ENCODE results near the gene PAMR1.

The PAMR1 gene

GRCh38 chr11:35424157-35424940, 101.1 kb downstream of the PAMR1 start:
- no peak overlapping the region for H3K4me3 ChIP-seq (ENCODE audit: insufficient read depth in 1 of 2, low read depth in 1 of 2, low read length in 2 of 2)
- no peak overlapping the region for H2BK15ac ChIP-seq (ENCODE audit: low read depth, poor library complexity, severe bottlenecking)
- 77% methylated on average over 4 of the region's 4 CpGs for WGBS
- no peaks in the 10 kb centered on the region for H3K79me1 ChIP-seq (replicated peaks; ENCODE audit: low read length, poor library complexity, severe bottlenecking)
- no peak overlapping the region for H3K23ac ChIP-seq (ENCODE audit: low read length in 2 of 2)
- no peak overlapping the region for H3K4ac ChIP-seq (ENCODE audit: low read depth in 1 of 2, low read length in 2 of 2)
- H2AK5ac ChIP-seq (ENCODE audit: low read length, severe bottlenecking): no peak overlapping the region
- H3K27me3 ChIP-seq (ENCODE audit: control insufficient read depth in 1 of 2, insufficient read depth in 1 of 2, low read length in 2 of 2): peaks cover 0 to 77% of the 10 kb centered on the region in 2 experiments
- H3K4me2 ChIP-seq (ENCODE audit: low read length, poor library complexity, severe bottlenecking): no peak overlapping the region
- no peaks in the 10 kb centered on the region for H3K9me3 ChIP-seq (ENCODE audit: control insufficient read depth, low read length)
- peaks cover 5% of the 10 kb centered on the region for H3K4me1 ChIP-seq (ENCODE audit: control insufficient read depth, insufficient read depth, low read depth, low read length)
- peaks cover 0 to 91% of the 10 kb centered on the region in 2 experiments for H3K36me3 ChIP-seq (ENCODE audit: control insufficient read depth in 1 of 2, insufficient read depth in 2 of 2, low read depth in 1 of 2, low read length in 2 of 2)
- H2BK12ac ChIP-seq (ENCODE audit: low read length in 2 of 2): no peak overlapping the region
- no peak overlapping the region for H3K27ac ChIP-seq (ENCODE audit: low read length, poor library complexity, severe bottlenecking)
- DNase-seq: no peak
- no peak overlapping the region for H2BK5ac ChIP-seq (ENCODE audit: low read depth, low read length, poor library complexity, severe bottlenecking)
- no peak overlapping the region for H3K14ac ChIP-seq (ENCODE audit: low read length in 2 of 2)
- no peak overlapping the region for H4K91ac ChIP-seq (ENCODE audit: low read length)
- H3K9ac ChIP-seq (ENCODE audit: low read length): no peak overlapping the region
- no peak overlapping the region for H2AFZ ChIP-seq (ENCODE audit: low read depth, low read length)
- H3K18ac ChIP-seq (ENCODE audit: low read depth in 1 of 2, low read length in 2 of 2): no peak overlapping the region
- no peak overlapping the region for H4K8ac ChIP-seq (ENCODE audit: low read length)
- no peak overlapping the region for H2BK120ac ChIP-seq (ENCODE audit: low read depth, low read length)

- no peak overlapping the region for H3K23ac ChIP-seq (ENCODE audit: low read length in 2 of 2)
- H2BK12ac ChIP-seq (ENCODE audit: low read length in 2 of 2): no peak overlapping the region
- no peaks in the 10 kb centered on the region for H3K9me3 ChIP-seq (ENCODE audit: control insufficient read depth, low read length)
- peak overlapping the region; percentile 99 for H3K4me2 ChIP-seq (ENCODE audit: low read length, poor library complexity, severe bottlenecking)
- H2BK120ac ChIP-seq (ENCODE audit: low read depth, low read length): no peak overlapping the region
- no peak overlapping the region for H2BK5ac ChIP-seq (ENCODE audit: low read depth, low read length, poor library complexity, severe bottlenecking)
- H3K14ac ChIP-seq (ENCODE audit: low read length in 2 of 2): no peak overlapping the region
- H4K91ac ChIP-seq (ENCODE audit: low read length): no peak overlapping the region
- H3K27me3 ChIP-seq (ENCODE audit: control insufficient read depth in 1 of 2, insufficient read depth in 1 of 2, low read length in 2 of 2): peaks cover 0 to 86% of the 10 kb centered on the region in 2 experiments
- no peak overlapping the region for H2AK5ac ChIP-seq (ENCODE audit: low read length, severe bottlenecking)
- peaks cover 0 to 59% of the 10 kb centered on the region in 2 experiments for H3K36me3 ChIP-seq (ENCODE audit: control insufficient read depth in 1 of 2, insufficient read depth in 2 of 2, low read depth in 1 of 2, low read length in 2 of 2)
- H4K8ac ChIP-seq (ENCODE audit: low read length): no peak overlapping the region
- 10% methylated on average over 17 of the region's 17 CpGs for WGBS
- H3K4me1 ChIP-seq (ENCODE audit: control insufficient read depth, insufficient read depth, low read depth, low read length): peaks cover 17% of the 10 kb centered on the region
- no peak overlapping the region for H3K18ac ChIP-seq (ENCODE audit: low read depth in 1 of 2, low read length in 2 of 2)
- no peak overlapping the region for H3K27ac ChIP-seq (ENCODE audit: low read length, poor library complexity, severe bottlenecking)
- no peak overlapping the region for H3K4ac ChIP-seq (ENCODE audit: low read depth in 1 of 2, low read length in 2 of 2)
- H2AFZ ChIP-seq (ENCODE audit: low read depth, low read length): no peak overlapping the region
- DNase-seq: no peak
- H3K9ac ChIP-seq (ENCODE audit: low read length): peak overlapping the region; percentile 10
- H2BK15ac ChIP-seq (ENCODE audit: low read depth, poor library complexity, severe bottlenecking): no peak overlapping the region
- peak overlapping the region in 1 of 2 experiments; percentile 67 for H3K4me3 ChIP-seq (ENCODE audit: insufficient read depth in 1 of 2, low read depth in 1 of 2, low read length in 2 of 2)
- H3K79me1 ChIP-seq (replicated peaks; ENCODE audit: low read length, poor library complexity, severe bottlenecking): no peaks in the 10 kb centered on the region
Observed at GRCh38 chr11:35420371-35420770, 105.0 kb downstream of the PAMR1 start.

GRCh38 chr11:35419830-35420333, 105.5 kb downstream of the PAMR1 start:
- Histone ChIP-seq H4K8ac (ENCODE audit: low read length) (no peak overlapping the region), H3K4ac (ENCODE audit: low read depth in 1 of 2, low read length in 2 of 2) (no peak overlapping the region), H3K18ac (ENCODE audit: low read depth in 1 of 2, low read length in 2 of 2) (no peak overlapping the region), H3K9ac (ENCODE audit: low read length) (peak overlapping the region; percentile 70), H3K36me3 (ENCODE audit: control insufficient read depth in 1 of 2, insufficient read depth in 2 of 2, low read depth in 1 of 2, low read length in 2 of 2) (peaks cover 0 to 57% of the 10 kb centered on the region in 2 experiments), H3K4me2 (ENCODE audit: low read length, poor library complexity, severe bottlenecking) (peak overlapping the region; percentile 99), H2BK12ac (ENCODE audit: low read length in 2 of 2) (no peak overlapping the region), H3K79me1 (replicated peaks; ENCODE audit: low read length, poor library complexity, severe bottlenecking) (no peaks in the 10 kb centered on the region), H2BK120ac (ENCODE audit: low read depth, low read length) (no peak overlapping the region), H3K27me3 (ENCODE audit: control insufficient read depth in 1 of 2, insufficient read depth in 1 of 2, low read length in 2 of 2) (peaks cover 0 to 88% of the 10 kb centered on the region in 2 experiments), H2AFZ (ENCODE audit: low read depth, low read length) (no peak overlapping the region), H3K23ac (ENCODE audit: low read length in 2 of 2) (no peak overlapping the region), H2BK15ac (ENCODE audit: low read depth, poor library complexity, severe bottlenecking) (no peak overlapping the region), H2BK5ac (ENCODE audit: low read depth, low read length, poor library complexity, severe bottlenecking) (no peak overlapping the region), H2AK5ac (ENCODE audit: low read length, severe bottlenecking) (no peak overlapping the region), H4K91ac (ENCODE audit: low read length) (no peak overlapping the region), H3K4me3 (ENCODE audit: insufficient read depth in 1 of 2, low read depth in 1 of 2, low read length in 2 of 2) (peak overlapping the region in 1 of 2 experiments; percentile 67), H3K27ac (ENCODE audit: low read length, poor library complexity, severe bottlenecking) (no peak overlapping the region), H3K14ac (ENCODE audit: low read length in 2 of 2) (no peak overlapping the region), H3K4me1 (ENCODE audit: control insufficient read depth, insufficient read depth, low read depth, low read length) (peaks cover 17% of the 10 kb centered on the region), H3K9me3 (ENCODE audit: control insufficient read depth, low read length) (no peaks in the 10 kb centered on the region)
- DNase-seq: peak; percentile 7
- WGBS: 2% methylated on average over 40 of the region's 41 CpGs

DNA sequence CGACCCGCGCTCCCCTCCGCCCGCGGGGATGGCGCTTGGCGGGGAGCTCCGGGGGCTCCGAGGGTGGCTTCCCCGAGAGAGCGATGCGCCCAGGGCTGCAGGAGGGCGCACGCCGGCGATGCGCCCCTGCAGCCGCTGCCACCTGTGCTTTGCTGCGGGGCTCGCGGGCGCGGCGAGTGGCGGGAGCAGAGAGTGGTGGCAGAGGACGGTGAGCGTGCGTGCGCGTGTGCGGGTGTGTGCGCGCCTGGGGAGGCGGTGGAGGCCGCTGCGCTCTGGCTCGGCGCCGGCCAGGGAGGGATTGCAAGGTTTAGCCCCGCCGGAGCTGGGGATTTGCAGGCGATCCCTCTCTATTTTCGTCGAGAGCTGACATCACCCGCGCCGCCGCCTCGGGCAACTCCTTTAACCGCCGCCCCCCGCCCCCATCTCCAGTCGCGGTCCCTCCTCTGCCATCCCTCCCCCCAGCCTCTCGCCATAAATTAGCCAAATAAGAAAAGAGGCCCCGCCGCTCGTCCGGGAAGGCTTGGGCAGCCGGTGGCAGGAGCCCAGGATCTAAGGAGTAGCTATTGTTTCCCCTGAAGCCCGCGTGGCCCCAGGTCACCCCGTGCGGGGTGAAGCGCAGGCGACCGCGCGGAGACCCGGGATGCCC, 106.1 kb downstream of the PAMR1 start, which contains the start of gene SLC1A2:
SLC1A2 (minus strand) TSS at position 375 of the 646 bp plus-strand sequence. CDS start 592 bp downstream, outside the sequence.
- under 1% methylated on average over 47 of the region's 71 CpGs for WGBS

More for the DNA sequence above, 106.1 kb downstream of the PAMR1 start, which contains the start of gene SLC1A2:
- H3K27ac ChIP-seq (ENCODE audit: low read length, poor library complexity, severe bottlenecking): no peak within 1 kb of the TSS
- H3K4me3 ChIP-seq (ENCODE audit: insufficient read depth in 1 of 2, low read depth in 1 of 2, low read length in 2 of 2): peak within 1 kb of the TSS; percentile 51 to 67
- no peak within 1 kb of the TSS for H3K4ac ChIP-seq (ENCODE audit: low read depth in 1 of 2, low read length in 2 of 2)
- no peak within 1 kb of the TSS for H2BK5ac ChIP-seq (ENCODE audit: low read depth, low read length, poor library complexity, severe bottlenecking)
- DNase-seq: peak; percentile 28
- no peak within 1 kb of the TSS for H4K91ac ChIP-seq (ENCODE audit: low read length)
- no peak within 1 kb of the TSS for H2BK120ac ChIP-seq (ENCODE audit: low read depth, low read length)
- no peaks in the 10 kb centered on the region for H3K9me3 ChIP-seq (ENCODE audit: control insufficient read depth, low read length)
- H4K8ac ChIP-seq (ENCODE audit: low read length): no peak within 1 kb of the TSS
- no peak within 1 kb of the TSS for H3K23ac ChIP-seq (ENCODE audit: low read length in 2 of 2)
- peak within 1 kb of the TSS in 1 of 2 experiments; percentile 10 for H3K14ac ChIP-seq (ENCODE audit: low read length in 2 of 2)
- H2BK12ac ChIP-seq (ENCODE audit: low read length in 2 of 2): no peak within 1 kb of the TSS
- peak within 1 kb of the TSS; percentile 70 for H3K9ac ChIP-seq (ENCODE audit: low read length)
- peaks cover 17% of the 10 kb centered on the region for H3K4me1 ChIP-seq (ENCODE audit: control insufficient read depth, insufficient read depth, low read depth, low read length)
- H3K79me1 ChIP-seq (replicated peaks; ENCODE audit: low read length, poor library complexity, severe bottlenecking): no peaks in the 10 kb centered on the region
- H2AFZ ChIP-seq (ENCODE audit: low read depth, low read length): no peak within 1 kb of the TSS
- H3K18ac ChIP-seq (ENCODE audit: low read depth in 1 of 2, low read length in 2 of 2): no peak within 1 kb of the TSS
- peak within 1 kb of the TSS; percentile 99 for H3K4me2 ChIP-seq (ENCODE audit: low read length, poor library complexity, severe bottlenecking)
- no peak within 1 kb of the TSS for H2AK5ac ChIP-seq (ENCODE audit: low read length, severe bottlenecking)
- H3K27me3 ChIP-seq (ENCODE audit: control insufficient read depth in 1 of 2, insufficient read depth in 1 of 2, low read length in 2 of 2): peaks cover 0 to 88% of the 10 kb centered on the region in 2 experiments
- peaks cover 0 to 57% of the 10 kb centered on the region in 2 experiments for H3K36me3 ChIP-seq (ENCODE audit: control insufficient read depth in 1 of 2, insufficient read depth in 2 of 2, low read depth in 1 of 2, low read length in 2 of 2)
- no peak within 1 kb of the TSS for H2BK15ac ChIP-seq (ENCODE audit: low read depth, poor library complexity, severe bottlenecking)

Measured in mesenchymal stem cell (in vitro differentiated cells and primary cell).